Thymus (tissue), 11 donors: ENCODE data around the gene LRRC74A. TPM values are rescaled to one million over a fixed set of nuclear protein-coding genes. Genes with fewer than 3 reads are reported as not detected.

Experiments used
- DNase-seq, 9 donors: peaks; one replicate each; pipeline ENCODE4 v3.0.0-alpha.2; 2013; ENCODE audit warnings: low spot score in 9 of 9, low read depth in 6 of 9, missing footprints in 1 of 9
- H3K27ac ChIP-seq, 2 donors: one replicate each; pipeline ENCODE4 v1.5.1; 2013; ENCODE audit warnings: control low read depth in 1 of 2, low read depth in 1 of 2, low read length in 1 of 2, mild to moderate bottlenecking in 1 of 2, moderate library complexity in 1 of 2
- H3K27me3 ChIP-seq, 2 donors: one replicate each; pipeline ENCODE4 v1.5.1; 2013; ENCODE audit warnings: low read length in 1 of 2; ENCODE audit not compliant: control insufficient read depth in 2 of 2, insufficient read depth in 1 of 2
- H3K36me3 ChIP-seq, 2 donors: one replicate each; pipeline ENCODE4 v1.5.1; 2013; ENCODE audit warnings: low read length in 1 of 2, mild to moderate bottlenecking in 1 of 2, moderate library complexity in 1 of 2; ENCODE audit not compliant: control insufficient read depth in 2 of 2, insufficient read depth in 2 of 2
- H3K4me1 ChIP-seq, 2 donors: one replicate each; pipeline ENCODE4 v1.5.1; 2013; ENCODE audit warnings: low read length in 2 of 2; ENCODE audit not compliant: control insufficient read depth in 2 of 2, insufficient read depth in 2 of 2
- H3K4me3 ChIP-seq, 2 donors: one replicate each; pipeline ENCODE4 v1.5.1; 2013; ENCODE audit warnings: low read length in 2 of 2, control low read depth in 1 of 2, mild to moderate bottlenecking in 1 of 2
- H3K9me3 ChIP-seq, 2 donors: one replicate each; pipeline ENCODE4 v1.5.1; 2013; ENCODE audit warnings: low read length in 1 of 2, mild to moderate bottlenecking in 1 of 2; ENCODE audit not compliant: control insufficient read depth in 2 of 2, insufficient read depth in 1 of 2
- WGBS: extraction: QIAGEN DNeasy Blood & Tissue Kit; methylation state at CpG from one replicate; pipeline ENCODE4 v1.1.7; 2013; 5-methylcytosine and 5-hydroxymethylcytosine counted together
- polyA plus RNA-seq: library from polyadenylated mRNA; stranded (reverse); fragments of 200-250 nt; gene quantifications from one replicate; pipeline ENCODE4 v1.2.3, GENCODE V29; 2013
- total RNA-seq: library from RNA; stranded (reverse); fragments of 120-200 nt; gene quantifications from one replicate; pipeline ENCODE4 v1.2.4, GENCODE V29; 2013
- donor health status: healthy.

Gene LRRC74A
- total and polyA plus RNA-seq, 2 donors: not detected

DNA sequence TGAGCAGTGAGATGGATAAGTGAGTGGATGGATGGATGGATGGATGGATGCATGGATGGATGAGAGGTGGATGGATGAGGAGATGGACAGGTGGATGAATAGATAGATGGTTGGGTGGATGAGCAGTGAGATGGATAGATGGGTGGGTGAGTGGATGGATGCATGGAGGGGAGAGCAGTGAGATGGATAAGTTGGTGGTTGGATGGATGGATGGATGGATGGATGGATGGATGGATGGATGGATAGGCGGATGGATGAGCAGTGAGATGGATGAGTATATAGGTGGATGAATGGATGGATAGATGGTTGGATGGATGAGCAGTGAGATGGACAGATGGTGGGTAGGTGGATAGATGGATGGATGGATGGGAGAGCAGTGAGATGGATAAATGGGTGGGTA lies 30.6 kb downstream of the LRRC74A start:
- 91% methylated on average over 1 of the region's 1 CpG for WGBS
- Histone ChIP-seq H3K9me3 (no peaks in the 10 kb centered on the region), H3K27ac (no peak overlapping the region), H3K4me1 (no peaks in the 10 kb centered on the region), H3K36me3 (no peaks in the 10 kb centered on the region), H3K4me3 (no peak overlapping the region), H3K27me3 (peaks cover 0 to 2% of the 10 kb centered on the region in 2 donors)
- no peak for DNase-seq

DNA sequence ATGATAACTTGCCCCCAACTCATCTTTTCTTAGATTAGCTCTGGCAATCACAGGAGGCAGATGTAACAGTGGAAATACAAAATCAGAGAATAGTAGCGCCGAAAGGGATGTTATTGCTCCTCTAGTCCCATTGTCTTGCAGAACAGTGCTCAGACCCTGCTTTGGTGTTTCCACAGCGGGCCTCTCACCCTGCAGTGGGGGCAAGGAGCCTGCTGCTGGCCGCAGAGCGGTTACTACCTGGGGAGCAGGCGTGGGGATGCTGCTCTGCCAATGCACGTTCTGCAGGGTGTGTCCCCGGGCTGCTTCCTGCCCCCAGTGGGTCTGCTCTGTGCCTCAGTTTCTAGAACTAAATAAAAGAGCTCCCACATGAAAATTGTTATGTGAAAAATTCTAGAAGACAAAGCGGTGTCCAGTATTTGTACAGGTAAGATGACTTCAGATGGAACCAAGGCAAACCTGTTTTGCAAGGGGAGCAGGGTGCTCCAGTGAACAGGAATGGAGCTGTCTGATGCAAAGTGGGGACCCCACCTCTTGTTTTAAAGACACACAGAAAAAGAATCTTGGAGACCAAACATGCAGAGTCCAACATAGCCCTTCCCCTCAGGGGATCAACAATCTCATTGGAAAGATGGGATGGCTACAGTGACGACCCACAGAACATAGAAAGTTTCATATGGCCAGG lies 35.5 kb downstream of the LRRC74A start:
- DNase-seq: no peak
- Histone ChIP-seq H3K4me3 (no peak overlapping the region), H3K36me3 (no peaks in the 10 kb centered on the region), H3K27me3 (peaks cover 0 to 7% of the 10 kb centered on the region in 2 donors), H3K9me3 (no peaks in the 10 kb centered on the region), H3K27ac (no peak overlapping the region), H3K4me1 (peaks cover 0 to 11% of the 10 kb centered on the region in 2 donors)
- 95% methylated on average over 10 of the region's 10 CpGs for WGBS

DNA sequence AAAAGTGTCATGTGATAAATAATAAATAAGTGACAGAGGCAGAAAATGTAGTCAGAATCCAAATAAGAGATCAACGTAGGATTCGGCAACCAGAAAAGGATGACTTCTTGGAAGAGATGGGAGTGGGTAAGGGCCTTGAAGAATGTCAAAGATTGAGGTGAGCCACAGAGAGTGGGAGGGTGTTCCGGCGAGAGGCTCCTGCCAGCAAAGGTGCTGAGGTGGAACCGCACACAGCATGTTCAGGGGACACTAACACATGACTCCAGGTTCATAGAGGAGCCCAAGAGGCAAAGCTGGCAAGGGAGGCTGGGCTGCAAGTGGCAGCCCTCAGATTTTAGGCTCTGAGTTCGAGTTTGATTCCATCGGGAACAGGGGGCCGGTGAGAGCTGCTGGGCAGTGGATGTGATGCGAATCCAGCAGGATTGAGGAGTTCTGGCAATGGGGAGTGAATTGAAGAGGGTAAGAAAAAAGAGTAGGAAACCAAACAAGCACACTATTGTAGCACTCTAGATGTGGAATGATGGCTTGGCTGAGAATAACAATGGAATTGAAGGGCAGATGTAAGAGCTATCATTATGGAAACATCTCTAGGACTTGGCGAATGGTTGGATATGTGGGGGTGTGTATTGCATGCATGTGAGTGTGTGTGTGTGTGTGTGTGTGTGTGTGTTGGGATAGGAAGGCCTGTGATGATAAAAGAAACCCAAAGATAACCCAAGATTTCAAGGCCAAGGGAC lies 36.5 kb downstream of the LRRC74A start:
- Histone ChIP-seq H3K9me3 (no peaks in the 10 kb centered on the region), H3K36me3 (no peaks in the 10 kb centered on the region), H3K4me3 (no peak overlapping the region), H3K27me3 (peaks cover 0 to 7% of the 10 kb centered on the region in 2 donors), H3K4me1 (peaks cover 5 to 17% of the 10 kb centered on the region in 2 donors), H3K27ac (no peak overlapping the region)
- DNase-seq: no peak
- WGBS: 91% methylated on average over 10 of the region's 10 CpGs

DNA sequence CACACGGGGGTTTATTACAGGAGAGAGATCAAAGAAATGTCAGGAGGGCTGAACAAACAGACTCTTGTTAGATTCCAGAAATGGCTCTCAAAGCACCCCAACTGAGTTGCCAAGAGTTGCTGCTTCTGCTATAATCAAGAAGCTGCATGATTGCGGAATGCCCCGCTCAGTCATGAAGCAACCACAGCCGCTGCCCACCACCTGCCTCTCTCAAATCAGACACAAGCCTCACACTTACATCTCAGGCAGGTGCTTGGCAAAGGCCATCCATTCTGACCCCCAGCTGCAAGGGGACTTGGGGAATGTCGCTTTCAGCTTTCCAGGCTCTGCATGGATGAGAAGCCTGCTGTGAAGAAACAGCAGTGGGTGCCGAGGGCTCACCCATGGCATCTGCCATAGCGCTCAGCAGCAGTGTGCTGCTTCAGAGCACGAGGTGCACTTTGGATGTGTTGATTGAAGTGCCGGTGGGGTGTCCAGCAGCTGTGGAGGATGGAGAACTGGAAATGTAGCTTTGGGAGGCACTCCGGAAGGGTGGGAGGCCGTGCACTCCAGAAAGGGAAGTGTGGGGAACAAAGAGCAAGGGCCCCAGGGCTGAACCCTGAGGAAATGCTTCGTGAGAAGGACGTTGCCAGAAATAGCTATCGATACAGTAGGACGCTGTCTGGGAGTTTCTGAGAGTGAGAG lies 37.7 kb downstream of the LRRC74A start:
- Histone ChIP-seq H3K4me3 (no peak overlapping the region), H3K9me3 (no peaks in the 10 kb centered on the region), H3K4me1 (peaks cover 6 to 23% of the 10 kb centered on the region in 2 donors), H3K27ac (no peak overlapping the region), H3K36me3 (no peaks in the 10 kb centered on the region), H3K27me3 (peaks cover 0 to 7% of the 10 kb centered on the region in 2 donors)
- DNase-seq: peak in 1 of 9 donors; percentile 35
- 28% methylated on average over 15 of the region's 15 CpGs for WGBS

DNA sequence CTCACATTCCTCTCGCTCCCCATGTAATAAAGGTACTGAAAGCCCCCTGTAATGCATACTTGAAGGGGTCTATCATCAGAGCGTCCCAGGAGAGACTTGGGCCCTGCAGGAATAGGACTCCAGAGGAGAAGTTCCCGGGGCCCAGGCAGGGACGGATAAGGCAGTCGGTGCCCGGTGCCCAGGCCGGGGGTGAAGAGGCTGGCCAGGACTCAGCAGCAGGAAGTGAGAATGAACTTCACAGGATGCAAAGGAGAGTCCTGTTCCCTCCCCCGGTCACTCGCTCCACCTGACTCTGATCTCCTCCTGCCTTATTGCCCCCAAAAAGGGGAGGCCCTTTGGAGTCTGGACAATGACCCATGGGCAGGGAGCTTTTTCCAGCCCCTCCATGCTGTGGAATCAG lies 40.2 kb downstream of the LRRC74A start:
- no peaks in the 10 kb centered on the region for H3K36me3 ChIP-seq
- H3K27me3 ChIP-seq: peaks cover 0 to 7% of the 10 kb centered on the region in 2 donors
- DNase-seq: no peak
- H3K4me1 ChIP-seq: peaks cover 6 to 23% of the 10 kb centered on the region in 2 donors
- no peak overlapping the region for H3K4me3 ChIP-seq
- 76% methylated on average over 9 of the region's 9 CpGs for WGBS
- H3K9me3 ChIP-seq: no peaks in the 10 kb centered on the region
- H3K27ac ChIP-seq: no peak overlapping the region

DNA sequence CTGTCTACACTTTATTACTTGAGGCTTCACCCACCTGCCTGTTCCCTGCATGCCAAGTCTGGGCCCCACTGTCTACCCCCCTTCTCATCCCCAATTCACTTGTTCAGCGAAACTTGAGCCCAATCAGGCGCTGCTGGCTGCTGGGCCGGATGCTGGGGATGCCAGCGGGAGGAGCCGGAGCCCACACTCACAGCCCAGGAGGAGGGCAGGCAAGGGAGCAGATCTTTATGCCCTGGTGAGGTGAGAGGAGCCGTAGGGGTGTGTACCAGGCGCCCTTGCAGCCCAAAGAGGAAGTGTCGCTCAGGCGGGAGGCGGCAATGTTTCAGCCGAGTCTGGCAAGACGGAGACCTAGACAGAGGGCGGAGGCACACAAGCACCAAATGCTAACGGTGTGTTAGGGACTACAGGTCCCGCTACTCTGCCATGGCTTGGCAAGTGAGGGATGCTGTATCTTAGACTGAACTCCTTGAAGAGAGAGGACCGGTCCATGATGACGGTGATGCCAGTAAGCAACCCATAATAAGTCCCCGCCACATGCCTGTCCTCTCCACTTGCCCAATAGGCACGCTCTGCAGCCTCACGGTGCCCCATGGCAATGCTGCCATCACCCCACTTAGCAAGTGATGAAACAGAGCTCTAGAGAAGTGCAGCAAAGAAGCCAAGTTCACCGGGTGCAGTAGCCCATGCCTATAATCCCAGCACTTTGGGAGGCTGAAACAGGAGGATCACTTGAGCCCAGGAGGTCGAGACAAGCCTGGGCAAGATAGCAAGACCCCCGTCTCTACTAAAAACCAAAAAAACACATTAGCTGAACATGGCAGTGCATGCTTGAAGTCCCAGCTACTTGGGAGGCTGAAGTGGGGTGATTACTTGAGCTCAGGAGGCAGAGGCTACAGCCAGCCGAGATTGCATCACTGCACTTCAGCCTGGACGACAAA lies 41.6 kb downstream of the LRRC74A start:
- Histone ChIP-seq H3K9me3 (no peaks in the 10 kb centered on the region), H3K27me3 (peaks cover 0 to 5% of the 10 kb centered on the region in 2 donors), H3K27ac (peak overlapping the region in 1 of 2 donors; percentile 69), H3K36me3 (no peaks in the 10 kb centered on the region), H3K4me1 (peaks cover 6 to 23% of the 10 kb centered on the region in 2 donors), H3K4me3 (no peak overlapping the region)
- WGBS: 40% methylated on average over 25 of the region's 25 CpGs
- peak in 4 of 9 donors; percentile 48 to 76 (median 62) for DNase-seq

DNA sequence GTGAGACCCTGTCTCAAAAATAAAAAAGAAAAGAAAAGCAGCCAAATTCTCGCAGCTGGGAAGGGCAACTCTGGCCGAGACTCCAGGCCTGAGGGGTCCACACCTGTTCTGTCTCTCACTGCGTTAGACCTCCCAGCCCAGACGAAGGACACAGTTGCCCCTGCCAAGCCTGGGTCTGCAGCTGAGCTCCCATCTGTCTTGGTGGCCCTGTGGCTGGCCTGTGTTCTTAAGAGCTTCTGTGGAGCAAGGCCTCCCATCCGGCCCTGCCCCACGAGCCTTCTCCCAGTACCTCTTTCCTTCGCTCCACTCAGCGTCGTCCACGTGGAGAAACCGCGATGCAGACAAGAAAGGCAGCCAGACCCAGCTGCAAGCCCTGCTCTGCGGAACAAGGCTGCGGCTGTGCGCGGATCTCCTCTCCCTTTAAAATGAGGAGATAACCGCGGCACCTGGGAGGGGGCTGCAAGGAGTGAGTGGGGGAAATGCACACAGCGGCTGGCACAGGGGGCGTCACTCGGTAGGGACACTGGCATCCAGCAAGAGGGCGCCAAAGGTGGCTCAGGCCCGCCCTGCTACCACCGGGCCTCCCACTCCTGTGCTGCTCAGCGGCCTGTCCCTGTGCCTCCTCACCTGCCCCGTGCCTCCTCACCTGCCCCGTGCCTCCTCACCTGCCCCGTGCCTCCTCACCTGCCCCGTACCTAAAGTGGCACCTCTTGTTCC lies 42.4 kb downstream of the LRRC74A start:
- Histone ChIP-seq H3K27me3 (peaks cover 0 to 5% of the 10 kb centered on the region in 2 donors), H3K36me3 (no peaks in the 10 kb centered on the region), H3K27ac (no peak overlapping the region), H3K4me1 (peaks cover 6 to 22% of the 10 kb centered on the region in 2 donors), H3K9me3 (no peaks in the 10 kb centered on the region), H3K4me3 (no peak overlapping the region)
- 95% methylated on average over 29 of the region's 29 CpGs for WGBS
- no peak for DNase-seq

DNA sequence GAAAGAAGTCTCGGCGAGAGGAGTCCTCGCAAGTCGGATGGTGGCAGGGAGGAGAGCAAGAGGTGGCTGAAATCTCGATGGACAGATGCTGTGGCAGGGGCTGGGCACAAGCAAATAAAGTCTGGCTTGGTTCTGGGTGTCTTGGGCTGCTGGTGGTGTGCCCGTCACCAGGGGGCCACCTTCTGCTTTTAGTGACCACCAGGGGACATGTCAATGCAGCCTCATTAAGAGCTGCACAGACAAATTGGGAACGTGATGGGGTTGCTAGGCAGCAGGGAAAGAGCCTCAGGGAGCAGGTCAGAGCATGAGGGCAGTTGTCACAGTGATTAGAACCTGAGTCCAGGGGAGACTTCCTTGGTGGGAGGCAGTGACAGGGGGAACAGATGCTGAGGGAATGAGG lies 44.0 kb downstream of the LRRC74A start:
- Histone ChIP-seq H3K27me3 (no peaks in the 10 kb centered on the region), H3K4me3 (no peak overlapping the region), H3K4me1 (peaks cover 6 to 14% of the 10 kb centered on the region in 2 donors), H3K36me3 (no peaks in the 10 kb centered on the region), H3K9me3 (peaks cover 0 to 4% of the 10 kb centered on the region in 2 donors), H3K27ac (no peak overlapping the region)
- 90% methylated on average over 7 of the region's 7 CpGs for WGBS
- DNase-seq: no peak
